ENCODE results near the gene TLE2. TPM values are rescaled to one million over a fixed set of nuclear protein-coding genes. Genes with fewer than 3 reads are reported as not detected.

The TLE2 gene
- total and polyA plus RNA-seq, 2 of the 4 experiments (the other 2 are of a cell fraction): under 0.01 to 0.41 TPM

GRCh38 chr19:3034406-3034655 lies 5.3 kb upstream of the TLE2 start:
- Histone ChIP-seq H2BK15ac (ENCODE audit: low read depth, low read length) (0 out of 3 replicates have a peak overlapping the region, but pooled peaks have one; percentile 53), H3K27me3 (ENCODE audit: control insufficient read depth, insufficient read depth, low read length) (peaks cover 18% of the 10 kb centered on the region), H4K91ac (ENCODE audit: insufficient read depth, low read depth, low read length) (no peak overlapping the region), H3K4me2 (ENCODE audit: low read depth, low read length) (no peak overlapping the region; the same call in 1 of the 2 replicates), H3K9me1 (ENCODE audit: insufficient read depth, low read length) (no peaks in the 10 kb centered on the region), H4K20me1 (ENCODE audit: insufficient read depth, low read length) (no peaks in the 10 kb centered on the region), H2AFZ (replicated peaks; ENCODE audit: low read length, poor library complexity) (peak overlapping the region; percentile 94), H3K79me1 (ENCODE audit: low read depth in 1 of 2, low read length in 2 of 2) (peaks cover 0 to 3% of the 10 kb centered on the region in 2 experiments; a peak in 1 of 4 replicates), H3K18ac (ENCODE audit: low read depth, low read length) (no peak overlapping the region), H4K8ac (ENCODE audit: low read depth in 2 of 2, low read length in 2 of 2) (peak overlapping the region; percentile 76 to 95; a peak in 3 of 4 replicates), H3K23ac (ENCODE audit: low read depth, low read length) (no peak overlapping the region), H3K36me3 (ENCODE audit: control insufficient read depth, insufficient read depth, low read length) (no peaks in the 10 kb centered on the region), H3K56ac (ENCODE audit: extremely low read depth, insufficient read depth, low read length) (no peak overlapping the region), H3K4ac (ENCODE audit: low read depth, low read length) (no peak overlapping the region), H3K4me3 (ENCODE audit: insufficient read depth, low read depth, low read length) (no peak overlapping the region), H2AK9ac (replicated peaks; ENCODE audit: low read depth, low read length, poor library complexity) (peak overlapping the region; percentile 91), H3K4me1 (ENCODE audit: control insufficient read depth, insufficient read depth, low read length) (peaks cover 12% of the 10 kb centered on the region), H3K14ac (replicated peaks; ENCODE audit: low read depth, low read length) (no peak overlapping the region), H2BK20ac (ENCODE audit: low read depth, low read length) (no peak overlapping the region), H2AK5ac (ENCODE audit: low read depth, low read length) (peak overlapping the region; percentile 54; the same call in 1 of the 2 replicates), H3K9me3 (ENCODE audit: control insufficient read depth, insufficient read depth, low read length) (no peaks in the 10 kb centered on the region), H3K9ac (ENCODE audit: low read depth, low read length) (no peak overlapping the region), H2BK120ac (ENCODE audit: low read depth, low read length) (0 out of 2 replicates have a peak overlapping the region, but pooled peaks have one; percentile 33), H3K27ac (ENCODE audit: insufficient read depth, low read length) (no peak overlapping the region), H2BK5ac (ENCODE audit: low read depth, low read length, poor library complexity, severe bottlenecking) (no peak overlapping the region), H4K5ac (ENCODE audit: low read depth, low read length) (no peak overlapping the region)
- CTCF ChIA-PET: no interaction called here
- TF ChIP-seq RAD21 (IDR thresholded peaks at IDR 0.05; ENCODE audit: low read length): no peak
- no peak for TF ChIP-seq MAZ (IDR thresholded peaks at IDR 0.05; ENCODE audit: borderline replicate concordance, low read depth, low read length)
- no peak for TF ChIP-seq USF2 (IDR thresholded peaks at IDR 0.05; ENCODE audit: low read depth, low read length)
- no peak for TF ChIP-seq CTCF (conservative IDR thresholded peaks at IDR 0.05; ENCODE audit: low read depth, low read length)
- no peak for TF ChIP-seq CHD1 (IDR thresholded peaks at IDR 0.05; ENCODE audit: low read depth, low read length)
- TF ChIP-seq ELK1 (IDR thresholded peaks at IDR 0.05; ENCODE audit: borderline replicate concordance, low read depth, low read length): no peak
- no peak for TF ChIP-seq MAFK (IDR thresholded peaks at IDR 0.05; ENCODE audit: low read depth, low read length)
- TF ChIP-seq RFX5 (IDR thresholded peaks at IDR 0.05; ENCODE audit: low read depth, low read length): no peak
- no peak for TF ChIP-seq MXI1 (IDR thresholded peaks at IDR 0.05; ENCODE audit: borderline replicate concordance, low read depth, low read length)
- no peak for TF ChIP-seq SMC3 (IDR thresholded peaks at IDR 0.05; ENCODE audit: low read depth, low read length)
- TF ChIP-seq CEBPB (IDR thresholded peaks at IDR 0.05; ENCODE audit: low read depth, low read length): no peak
- TF ChIP-seq POLR2A (IDR thresholded peaks at IDR 0.05; ENCODE audit: low read depth, low read length): no peak
- no peak for TF ChIP-seq NFE2L2 (IDR thresholded peaks at IDR 0.05; ENCODE audit: low read depth, low read length)
- no peak for TF ChIP-seq FOS (IDR thresholded peaks at IDR 0.05; ENCODE audit: low read depth, low read length)
- no peak for TF ChIP-seq BHLHE40 (IDR thresholded peaks at IDR 0.05; ENCODE audit: low read depth, low read length)
- no peak for TF ChIP-seq RCOR1 (IDR thresholded peaks at IDR 0.05; ENCODE audit: insufficient replicate concordance, low read length)
- ATAC-seq (ENCODE audit: low read depth): no peak
- no peak for DNase-seq
- POLR2A ChIA-PET (ENCODE audit: unreplicated experiment): no interaction called here
- intact Hi-C loops (cut with micrococcal nuclease) (loop anchor here (2.0 kb wide), 1 partner anchor 58 kb away; the partner anchor contains the start of gene TLE6), dilution Hi-C loops (cut with HindIII; ENCODE audit: low sequenced_read_pairs, unreplicated experiment) (no loop called here), in situ Hi-C loops (cut with MboI; ENCODE audit: low sequenced_read_pairs) (no loop called here)
- BruUV-seq (replicated peaks): no TSS peak
